Pancreas (tissue), 10 donors: ENCODE data around the gene VASH1. TPM values are rescaled to one million over a fixed set of nuclear protein-coding genes. Genes with fewer than 3 reads are reported as not detected.
A peak's percentile ranks its signal among the peaks of the same experiment; 100 is the strongest.

ENCODE experiments used
- ATAC-seq, 4 donors: fragments of 200-7000 bp; cut with Tn5 transposase; one replicate each; pipeline versions ENCODE4 v1.8.0 to v1.9.1; 2020; ENCODE audit warnings: mild to moderate bottlenecking in 4 of 4, moderate library complexity in 4 of 4
- DNase-seq, 6 donors: peaks; one replicate each; pipeline ENCODE4 v3.0.0-alpha.2; 2020
- FAIRE-seq: peaks from 2 replicates; lab custom pipeline; 2012; peaks lifted over from hg19 to GRCh38; lab: Jason Lieb, UNC
- H3K27ac ChIP-seq, 4 donors: fragments of 200-600 bp; sonication (generic); 1 replicate in 3 of 4; 2 replicates in 1 of 4; pipeline versions ENCODE4 v1.5.0 to v1.8.0; 2020
- H3K27me3 ChIP-seq, 4 donors: fragments of 200-600 bp; one replicate each; pipeline ENCODE4 v1.8.0; 2021
- H3K36me3 ChIP-seq, 3 donors: fragments of 200-600 bp; sonication (generic) in 1 of 3; one replicate each; pipeline versions ENCODE4 v1.5.0 to v1.8.0; 2020 to 2021
- H3K4me1 ChIP-seq, 3 donors: fragments of 200-600 bp; one replicate each; pipeline ENCODE4 v1.8.0; 2021
- H3K4me3 ChIP-seq, 4 donors: fragments of 200-600 bp; sonication (generic) in 2 of 4; one replicate each; pipeline versions ENCODE4 v1.5.0 to v1.8.0; 2020 to 2021
- H3K9me3 ChIP-seq, 4 donors: fragments of 200-600 bp; one replicate each; pipeline ENCODE4 v1.8.0; 2021
- CTCF ChIP-seq, 4 donors: fragments of 200-600 bp; sonication (generic) in 3 of 4; IDR thresholded peaks; one replicate each; pipeline versions ENCODE4 v1.5.0 to v1.8.0; 2021; ENCODE audit warnings: antibody characterized with exemption in 4 of 4
- WGBS, 2 donors: extraction: QIAGEN DNeasy Blood & Tissue Kit; methylation state at CpG; one replicate each; pipeline ENCODE4 v1.1.7; 2013; 5-methylcytosine and 5-hydroxymethylcytosine counted together
- intact Hi-C, 3 donors: fragments of 100-400 bp; cut with DNase I; formaldehyde crosslinking; loops; one replicate each; pipeline versions ENCODE4 v1.11.1 to v1.14.2; 2022
- polyA plus RNA-seq, 2 donors: library from polyadenylated mRNA; stranded (reverse); fragments of 200-250 nt; gene quantifications; one replicate each; pipeline ENCODE4 v1.2.3, GENCODE V29; 2013
- total RNA-seq, 6 donors: library from RNA; stranded (reverse); fragmentation: NEBNext Ultra II Directional in 4 of 6; extraction: Animal tissue kit (Norgen Biotek cat#: 25700) in 4 of 6; gene quantifications; one replicate each; pipeline versions ENCODE4 v1.2.1 to v1.2.4, GENCODE V29; 2021 to 2023
- donor health status: healthy with polysubstance abuse.
- donor health status: DM: no; HTN: no; CAD: no; lungs with moderate emphysema.
- donor health status: DM: no; HTN: no; CAD: no.
- donor health status: control.
- donor health status: control.
- donor health status: Bipolar disorder and iron deficiency.
- donor health status: DM: yes; HTN: yes; CAD: no.
- donor health status: DM: no; HTN: no; CAD: no.
- donor health status: DM: no; HTN: no; CAD: no.
- donor health status: DM: yes; HTN: yes; CAD: no.

Gene VASH1
- total and polyA plus RNA-seq, 8 donors = 1.6 to 15.0 (median 4.7) TPM

- peaks cover 0 to 3% (median 0%) of the 10 kb centered on the region in 3 donors for H3K4me1 ChIP-seq
- no peak for TF ChIP-seq CTCF (IDR thresholded peaks at IDR 0.05)
- 58 to 71% methylated on average over 4 of the region's 4 CpGs for WGBS, 2 donors
- DNase-seq (no peak), FAIRE-seq (no peak), ATAC-seq (no peak)
- H3K36me3 ChIP-seq = no peaks in the 10 kb centered on the region
- no peak overlapping the region for H3K27ac ChIP-seq
- no peak overlapping the region for H3K4me3 ChIP-seq
- no peaks in the 10 kb centered on the region for H3K27me3 ChIP-seq
- no peaks in the 10 kb centered on the region for H3K9me3 ChIP-seq
- intact Hi-C loops = no loop called here
These were observed 1.7 kb upstream of the VASH1 start for GRCh38 chr14:76759589-76759988.

DNA sequence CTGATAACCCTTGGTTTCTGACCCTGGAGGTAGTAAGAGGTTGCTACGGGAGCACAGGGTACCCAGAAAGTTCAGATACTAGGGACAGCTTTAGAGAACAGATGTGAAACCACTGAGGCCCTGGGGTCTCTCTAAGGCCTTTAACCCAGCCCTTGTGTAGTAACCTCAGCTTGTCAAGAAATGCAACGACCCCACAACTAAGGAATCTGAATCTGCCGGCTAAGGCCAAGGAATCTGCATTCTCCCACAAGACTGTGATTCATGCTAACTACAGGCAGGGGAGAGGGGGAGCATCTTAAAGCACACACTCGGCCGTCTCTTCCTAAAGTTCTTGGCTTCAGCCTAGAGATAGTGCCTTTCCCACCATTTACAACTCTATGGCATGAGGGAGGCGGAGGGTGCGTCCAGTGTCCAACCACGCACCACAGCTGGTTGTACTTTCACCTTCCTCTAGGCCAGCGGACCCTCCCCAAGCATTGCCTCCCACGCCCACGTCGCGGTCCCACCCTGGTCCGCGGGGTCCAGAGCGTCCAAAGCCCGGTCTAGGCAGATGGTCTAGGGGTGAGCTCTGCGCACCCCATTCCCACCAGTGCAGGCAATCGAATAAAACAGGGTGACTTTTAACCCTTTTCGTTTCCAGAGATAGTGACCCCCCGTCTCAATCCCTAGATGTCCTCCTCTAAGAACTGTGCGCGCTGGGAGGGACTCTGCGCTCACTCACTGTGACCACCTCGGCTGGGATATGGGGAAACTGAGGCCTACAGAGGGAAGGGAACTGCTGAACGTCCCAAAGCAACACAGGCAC is 735 bp upstream of the VASH1 start:
- Histone ChIP-seq H3K4me3 (peak overlapping the region in 3 of 4 donors; percentile 52 to 83 (median 81)), H3K27ac (peak overlapping the region in 2 of 4 donors; percentile 26 to 50), H3K4me1 (peaks cover 0 to 3% (median 0%) of the 10 kb centered on the region in 3 donors), H3K9me3 (no peaks in the 10 kb centered on the region), H3K36me3 (no peaks in the 10 kb centered on the region), H3K27me3 (no peaks in the 10 kb centered on the region)
- no peak for FAIRE-seq
- intact Hi-C loops = no loop called here
- ATAC-seq = no peak
- TF ChIP-seq CTCF (IDR thresholded peaks at IDR 0.05) = no peak
- no peak for DNase-seq
- 56% methylated on average over 25 to 26 of the region's 26 CpGs for WGBS, 2 donors

GRCh38 chr14:76761960-76762410 is 717 bp downstream of the VASH1 start:
- no peak for TF ChIP-seq CTCF (IDR thresholded peaks at IDR 0.05)
- DNase-seq = peak in 1 of 6 donors; percentile 56

DNA sequence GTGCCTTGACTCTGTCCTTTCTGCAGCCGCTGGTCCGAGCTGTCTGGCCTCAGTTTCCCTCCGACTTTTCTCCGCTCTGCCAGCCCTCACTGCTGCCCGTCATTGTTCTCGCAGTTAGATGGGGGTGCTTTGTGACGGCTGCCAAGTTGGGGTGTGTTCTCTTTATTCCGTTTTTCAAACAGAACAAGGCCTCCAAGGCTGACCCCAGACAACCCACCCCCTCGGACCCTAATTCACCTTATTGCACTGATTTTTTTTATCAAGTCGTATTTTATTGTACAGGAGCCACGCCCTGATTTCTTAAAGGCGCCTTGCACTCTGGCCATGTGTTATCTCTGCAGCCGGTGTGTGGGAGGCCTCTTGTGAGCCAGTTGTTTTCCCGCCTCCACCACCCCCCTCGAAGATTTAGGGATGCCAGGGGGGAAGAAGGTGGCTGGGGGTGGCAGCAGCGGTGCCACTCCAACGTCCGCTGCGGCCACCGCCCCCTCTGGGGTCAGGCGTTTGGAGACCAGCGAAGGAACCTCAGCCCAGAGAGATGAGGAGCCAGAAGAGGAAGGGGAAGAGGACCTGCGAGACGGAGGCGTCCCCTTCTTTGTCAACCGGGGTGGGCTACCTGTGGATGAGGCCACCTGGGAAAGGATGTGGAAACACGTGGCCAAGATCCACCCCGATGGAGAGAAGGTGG is 1.3 kb downstream of the VASH1 start:
- Histone ChIP-seq H3K27me3 (no peaks in the 10 kb centered on the region), H3K36me3 (no peaks in the 10 kb centered on the region), H3K9me3 (no peaks in the 10 kb centered on the region), H3K4me3 (peak overlapping the region; percentile 52 to 85 (median 82)), H3K4me1 (peaks cover 0 to 3% (median 0%) of the 10 kb centered on the region in 3 donors), H3K27ac (peak overlapping the region in 2 of 4 donors; percentile 26 to 50)
- DNase-seq = peak in 1 of 6 donors; percentile 60
- intact Hi-C loops = no loop called here
- 36 to 38% methylated on average over 28 of the region's 28 CpGs for WGBS, 2 donors
- no peak for TF ChIP-seq CTCF (IDR thresholded peaks at IDR 0.05)
- ATAC-seq = peak in 1 of 4 donors; percentile 12
- no peak for FAIRE-seq

More at GRCh38 chr14:76761960-76762410, 717 bp downstream of the VASH1 start:
- ATAC-seq = peak in 3 of 4 donors; percentile 7 to 11 (median 11)
- H3K36me3 ChIP-seq = no peaks in the 10 kb centered on the region
- intact Hi-C loops = no loop called here
- peaks cover 0 to 3% (median 0%) of the 10 kb centered on the region in 3 donors for H3K4me1 ChIP-seq
- H3K27me3 ChIP-seq = no peaks in the 10 kb centered on the region
- H3K27ac ChIP-seq = peak overlapping the region in 2 of 4 donors; percentile 26 to 50
- 1% methylated on average over 48 to 54 of the region's 54 CpGs for WGBS, 2 donors
- H3K9me3 ChIP-seq = no peaks in the 10 kb centered on the region
- no peak for FAIRE-seq
- H3K4me3 ChIP-seq = peak overlapping the region; percentile 52 to 85 (median 82)
